ENCODE data around the gene ATP13A3. TPM values are rescaled to one million over a fixed set of nuclear protein-coding genes. Genes with fewer than 3 reads are reported as not detected.
"Not testable (repeated sequence)": the region's sequence is repeated elsewhere in the genome, so short reads cannot be mapped to it uniquely, and the experiment has no call there.

ATP13A3 gene
- total RNA-seq, 1 experiment from 2014 or later = 175 TPM

DNA sequence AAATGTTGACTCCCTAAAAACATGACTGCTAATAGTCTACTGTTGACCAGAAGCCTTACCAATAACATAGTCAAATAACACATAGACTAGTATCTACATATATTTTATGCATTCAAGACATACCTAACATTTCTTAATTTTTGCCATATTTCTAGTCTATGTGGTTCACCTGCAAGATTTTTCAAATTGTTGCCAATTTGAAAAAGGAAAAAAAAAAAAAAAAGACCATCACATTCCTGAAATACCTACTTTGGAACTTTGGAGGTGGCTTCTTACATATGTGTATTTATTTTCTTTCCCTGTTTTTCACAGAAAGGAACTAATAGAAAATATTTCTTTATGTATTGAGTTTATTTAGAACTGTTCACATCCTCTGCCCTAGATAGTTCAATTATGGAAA is 13.4 kb upstream of the ATP13A3 start:
- no peak for DNase-seq (ENCODE audit: low read depth)

DNA sequence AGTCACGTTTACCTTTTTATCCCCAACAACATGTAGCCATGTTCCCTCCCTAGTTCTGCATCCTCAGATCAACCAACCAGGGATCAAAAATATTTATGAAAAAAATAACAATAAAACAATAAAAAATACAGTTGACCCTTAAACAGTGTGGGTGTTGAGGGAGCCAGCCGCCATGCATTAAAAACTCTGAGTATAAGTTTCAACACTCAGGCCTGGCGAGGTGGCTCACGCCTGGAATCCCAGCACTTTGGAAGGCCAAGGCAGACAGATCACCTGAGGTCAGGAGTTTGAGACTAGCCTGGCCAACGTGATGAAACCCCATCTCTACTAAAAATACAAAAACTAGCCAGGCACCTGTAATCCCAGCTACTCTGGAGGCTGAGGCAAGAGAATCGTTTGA is 12.7 kb upstream of the ATP13A3 start:
- DNase-seq (ENCODE audit: low read depth) = not testable (repeated sequence)

DNA sequence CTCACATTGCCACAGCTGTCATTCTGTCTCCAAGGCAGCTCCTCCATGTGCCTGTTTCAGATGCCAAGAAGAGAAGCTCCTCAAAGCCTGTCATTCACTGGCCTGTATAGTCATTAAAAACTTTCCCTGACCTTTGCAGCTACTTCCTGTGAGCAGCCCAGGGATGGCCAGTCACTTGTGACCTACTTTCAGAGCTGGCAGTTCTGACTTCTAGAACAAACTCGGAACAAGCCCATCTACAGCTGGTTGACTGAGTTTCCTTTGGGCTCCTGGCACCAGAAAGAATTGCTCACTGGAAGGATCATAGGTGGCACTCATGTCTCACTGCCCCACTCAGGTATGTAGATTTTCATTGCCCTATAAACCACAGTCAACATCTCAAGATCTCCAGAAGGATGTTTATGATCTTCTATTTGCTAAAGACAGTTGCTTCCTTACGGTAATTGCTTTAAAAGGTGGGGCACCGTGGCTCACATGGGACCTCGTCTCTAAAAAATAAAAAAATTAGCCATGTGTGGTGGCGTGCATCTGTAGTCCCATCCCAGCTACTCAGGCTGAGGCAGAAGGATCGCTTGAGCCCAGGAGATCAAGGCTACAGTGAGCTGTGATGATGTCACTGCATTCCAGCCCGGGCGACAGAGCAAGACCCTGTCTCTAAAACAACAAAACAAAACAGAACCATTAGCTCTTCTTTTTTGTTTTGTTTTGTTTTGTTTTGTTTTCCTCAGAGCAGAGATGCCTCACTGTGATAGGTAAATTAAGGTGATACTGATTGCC is 11.2 kb upstream of the ATP13A3 start:
- peak; percentile 71 for DNase-seq (ENCODE audit: low read depth)

DNA sequence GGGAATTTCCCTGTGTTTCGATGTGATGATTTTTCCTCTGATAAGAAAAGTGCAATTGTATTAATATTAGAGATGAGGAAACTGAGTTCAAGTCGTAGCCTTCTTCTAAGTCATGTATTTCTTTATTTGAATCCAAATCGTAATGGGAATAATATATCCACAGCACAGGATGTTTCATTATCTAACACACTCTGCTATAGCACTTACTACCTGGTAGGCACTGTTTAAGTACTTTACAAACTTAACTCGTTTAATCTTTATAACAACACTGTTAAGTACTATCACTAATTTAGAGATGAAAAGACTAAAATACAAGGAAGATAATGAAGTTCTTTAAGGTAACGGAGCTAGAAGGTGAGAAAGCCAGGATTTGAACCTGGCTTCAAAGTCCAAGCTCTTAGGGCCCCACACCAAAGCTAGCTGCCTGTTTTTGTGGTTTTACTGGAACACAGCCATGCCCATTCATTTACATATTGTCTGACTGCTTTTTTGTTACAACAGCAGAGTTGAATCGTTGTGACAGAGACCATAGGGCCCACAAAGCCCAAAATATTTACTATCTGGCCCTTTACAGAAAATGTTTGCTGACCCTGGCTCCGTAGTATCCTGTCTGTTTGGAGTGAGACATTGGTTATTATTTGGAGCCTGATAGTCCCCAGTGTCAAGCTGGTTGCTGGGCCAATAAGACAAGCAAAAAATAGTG is 9.6 kb upstream of the ATP13A3 start:
- DNase-seq (ENCODE audit: low read depth) = no peak

DNA sequence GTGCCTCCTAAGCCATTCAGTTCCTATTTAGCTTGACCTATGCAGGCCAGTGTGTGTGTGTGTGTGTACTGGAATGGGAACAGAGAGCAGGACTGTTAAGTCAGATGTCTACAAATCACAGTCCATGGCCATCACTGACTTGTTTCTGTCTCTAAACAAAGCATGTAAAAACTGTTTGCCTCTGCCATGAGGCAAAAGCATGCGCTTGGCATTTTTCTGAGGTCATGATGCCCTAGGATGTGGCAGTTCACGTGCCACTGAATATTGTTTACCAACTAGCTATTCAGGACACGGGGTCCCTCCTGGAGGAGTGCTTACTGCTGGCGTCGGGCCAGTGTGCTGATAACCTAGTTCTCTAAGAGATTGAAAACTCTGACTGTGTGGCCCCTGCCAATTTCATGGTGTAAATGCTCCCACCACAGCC is 8.2 kb upstream of the ATP13A3 start:
- DNase-seq (ENCODE audit: low read depth) = no peak

DNA sequence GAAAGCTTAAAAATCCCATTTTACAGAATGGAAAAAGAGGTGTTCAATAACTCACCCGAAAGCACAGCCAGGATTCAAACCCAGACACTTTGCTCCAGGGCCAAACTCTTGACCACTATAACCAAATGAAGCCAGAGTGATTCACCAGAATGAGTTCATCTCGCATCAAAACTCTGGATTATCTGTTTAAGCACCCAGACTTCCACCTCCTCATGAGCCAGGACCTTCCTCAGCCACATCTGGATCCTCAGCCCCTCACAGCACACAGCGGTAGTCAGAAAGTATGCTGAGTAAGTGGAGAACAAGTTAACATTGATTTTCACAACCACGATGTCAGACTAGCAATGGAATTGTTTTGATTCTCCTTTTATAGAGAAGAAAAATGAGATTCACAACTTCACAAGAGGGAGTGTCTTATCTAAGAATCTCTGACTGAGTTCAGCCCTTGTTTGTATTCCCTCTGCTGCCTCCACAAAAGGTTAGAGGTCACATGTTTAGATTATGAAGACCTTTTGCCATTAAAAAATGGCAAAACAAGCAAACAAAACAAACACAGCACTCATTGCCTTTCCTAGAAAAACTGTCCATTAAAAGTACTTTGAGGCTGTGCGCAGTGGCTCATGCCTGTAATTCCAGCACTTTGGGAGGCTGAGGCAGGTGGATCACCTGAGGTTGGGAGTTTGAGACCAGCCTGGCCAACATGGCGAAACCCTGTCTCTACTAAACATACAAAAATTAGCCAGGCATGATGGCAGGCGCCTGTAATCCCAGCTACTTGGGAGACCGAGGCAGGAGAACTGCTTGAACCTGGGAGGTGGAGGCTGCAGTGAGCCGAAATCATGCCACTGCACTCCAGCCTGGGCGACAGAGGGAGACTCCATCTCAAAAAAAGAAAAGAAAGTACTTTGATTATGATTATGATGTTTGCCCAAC is 7.5 kb upstream of the ATP13A3 start:
- peak; percentile 64 for DNase-seq (ENCODE audit: low read depth)

DNA sequence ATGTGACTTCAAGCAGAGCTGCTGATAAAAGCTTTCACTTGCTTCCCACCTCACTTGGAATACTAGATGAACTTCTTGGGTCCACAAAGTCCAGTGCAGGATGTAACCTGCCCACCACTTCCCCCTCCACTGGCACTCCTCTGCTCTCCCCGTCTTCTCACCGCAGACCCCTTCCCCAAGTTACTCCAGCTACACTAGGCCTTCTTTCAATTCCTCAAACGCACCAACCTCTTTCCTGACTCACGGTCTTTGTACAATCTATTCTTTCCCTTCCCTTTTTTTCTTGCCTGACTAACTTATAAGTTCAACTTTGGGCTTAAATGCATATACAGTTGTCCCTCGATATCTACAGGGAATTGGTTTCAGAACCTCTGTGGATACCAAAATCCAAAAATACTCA is 5.2 kb upstream of the ATP13A3 start:
- DNase-seq (ENCODE audit: low read depth) = no peak

DNA sequence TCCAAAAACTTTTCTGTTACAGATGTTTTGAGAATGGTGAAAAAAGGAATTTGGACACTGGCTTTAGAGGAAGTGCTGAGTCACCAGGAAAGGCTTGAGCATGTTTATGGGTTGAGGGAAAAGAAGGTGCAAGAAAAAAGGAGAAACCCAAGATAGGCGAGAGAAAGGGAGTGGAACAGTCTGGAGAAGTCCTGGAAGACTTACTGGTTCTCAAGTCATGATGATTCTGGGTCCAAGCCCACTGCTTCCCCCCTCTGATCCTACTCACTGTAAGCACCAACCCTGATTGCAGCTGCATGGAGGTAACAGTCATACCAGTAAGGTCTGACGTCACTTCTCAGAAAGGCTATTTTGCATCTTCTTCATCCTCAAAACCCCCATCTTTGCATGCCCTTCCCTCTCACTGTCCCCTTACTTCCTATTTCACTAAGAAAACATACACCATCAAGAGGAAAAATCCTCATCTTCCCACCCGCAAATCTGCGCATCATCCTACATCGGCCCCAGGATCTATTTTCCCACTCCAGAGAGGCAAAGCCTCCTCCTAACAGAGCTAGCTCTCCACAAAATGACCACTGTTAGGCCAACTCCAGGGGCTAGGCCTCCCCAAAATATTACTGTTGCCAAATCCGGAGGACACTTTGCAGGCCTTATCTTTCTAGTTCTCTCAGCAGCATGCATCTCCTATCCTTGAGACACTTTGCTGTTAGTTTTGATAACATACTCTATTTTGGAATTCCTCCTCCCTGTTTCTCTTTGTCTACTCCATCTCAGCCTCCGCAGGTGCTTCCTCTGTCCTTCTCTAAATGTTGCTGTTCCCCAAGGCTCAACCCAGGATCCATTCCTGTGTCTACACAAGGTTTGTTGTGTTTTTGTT is 3.2 kb upstream of the ATP13A3 start:
- DNase-seq (ENCODE audit: low read depth) = no peak

DNA sequence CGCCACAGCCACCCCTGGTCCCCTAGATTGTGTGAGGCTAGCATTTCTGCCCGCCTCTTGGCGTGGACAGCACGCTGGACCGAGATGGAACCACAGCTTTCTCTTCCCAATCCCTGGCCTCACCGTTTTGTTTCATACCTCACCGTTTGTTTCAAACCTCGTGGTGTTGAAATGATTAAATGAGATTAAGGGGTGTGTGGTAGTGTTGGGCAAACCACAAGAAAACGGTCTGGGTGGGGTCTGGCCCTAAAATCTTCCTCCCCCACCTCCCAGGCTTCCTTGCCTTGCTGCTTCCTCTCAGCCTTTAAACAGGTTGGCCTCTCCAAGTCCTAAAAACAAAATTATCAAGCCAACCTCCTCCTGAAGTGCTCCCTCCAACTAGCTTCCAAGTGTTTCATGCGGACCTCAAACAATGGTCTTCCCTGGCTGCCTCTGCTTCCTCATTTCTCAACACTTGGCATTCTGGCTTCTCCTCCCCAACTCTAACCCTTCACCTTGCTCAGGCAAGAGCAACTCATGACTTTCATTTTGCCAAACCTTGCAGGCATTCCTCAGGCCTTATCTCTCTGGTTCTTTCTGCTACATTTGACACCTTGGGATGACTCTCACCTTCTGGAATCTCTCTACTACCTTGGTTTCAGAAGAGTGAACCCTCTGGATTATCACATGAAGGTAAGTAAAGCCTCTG is 1.4 kb upstream of the ATP13A3 start:
- DNase-seq (ENCODE audit: low read depth) = no peak

DNA sequence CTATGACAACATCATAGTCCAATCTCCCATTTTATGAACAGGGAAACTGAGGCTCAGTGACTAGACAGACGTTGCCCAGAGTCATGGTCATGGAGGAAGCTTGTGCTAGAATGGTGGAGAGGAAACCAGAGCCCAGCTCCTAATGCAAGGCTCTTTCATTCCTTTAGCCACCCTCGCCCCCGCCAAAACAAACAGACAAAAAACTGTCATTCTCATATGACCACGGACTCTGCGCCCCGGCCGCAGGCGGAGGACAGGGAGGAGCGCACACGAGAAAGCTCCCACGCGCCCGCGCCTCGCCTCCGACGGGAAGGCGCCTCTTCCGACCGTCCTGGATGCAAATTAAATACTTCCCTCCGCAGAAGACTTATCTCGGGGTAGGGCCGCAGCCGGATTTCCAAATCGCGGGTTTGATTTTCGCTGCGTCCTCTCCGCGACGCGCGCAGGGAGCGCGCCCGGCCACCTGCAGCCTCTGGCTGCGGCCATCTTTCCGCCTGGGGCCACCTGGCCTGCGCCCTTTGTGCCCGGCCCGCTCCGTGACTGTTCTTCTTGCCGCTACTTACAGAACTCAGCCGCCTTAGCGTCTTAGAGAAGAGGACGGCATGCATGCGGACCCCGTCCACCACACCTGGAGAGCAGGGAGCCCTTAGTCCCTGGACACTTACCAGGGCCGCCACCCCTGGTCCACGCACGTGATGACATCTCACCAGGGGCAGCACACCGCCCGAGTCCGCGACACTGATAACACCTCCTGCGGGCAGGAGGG is 670 bp upstream of the ATP13A3 start:
- no peak for DNase-seq (ENCODE audit: low read depth)

DNA sequence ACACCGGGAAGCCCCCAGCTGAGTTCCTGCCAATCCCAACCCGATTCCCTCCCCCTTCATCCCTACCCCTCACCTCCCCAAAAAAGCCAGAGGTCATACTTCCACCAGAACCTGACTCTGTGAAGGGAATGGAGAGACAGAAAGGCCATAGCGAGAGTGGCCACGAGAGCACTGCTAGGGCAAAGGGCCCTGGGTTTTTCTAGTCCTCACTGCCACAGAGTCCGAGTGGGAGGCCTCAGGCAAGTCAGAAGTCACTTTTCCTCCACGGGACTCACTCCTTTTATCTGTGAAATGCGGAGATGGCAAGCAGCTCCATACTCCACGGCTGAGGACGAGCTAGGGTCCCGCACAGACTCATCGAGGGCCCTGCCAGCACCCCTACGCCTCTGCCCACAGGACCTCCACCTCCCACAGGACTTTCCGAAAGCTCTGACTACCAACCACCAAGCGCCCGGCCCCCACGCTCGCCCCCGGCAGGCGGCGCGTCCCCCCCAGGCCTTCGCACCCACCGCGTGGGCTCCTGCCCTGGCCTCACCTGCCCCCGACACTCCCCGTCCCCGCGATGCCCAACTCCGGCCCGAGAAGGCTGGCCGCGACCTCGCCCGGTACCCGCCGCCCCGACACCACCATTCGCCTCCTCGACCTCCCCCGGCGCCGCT is 792 bp downstream of the ATP13A3 start:
- DNase-seq (ENCODE audit: low read depth) = peak; percentile 29

DNA sequence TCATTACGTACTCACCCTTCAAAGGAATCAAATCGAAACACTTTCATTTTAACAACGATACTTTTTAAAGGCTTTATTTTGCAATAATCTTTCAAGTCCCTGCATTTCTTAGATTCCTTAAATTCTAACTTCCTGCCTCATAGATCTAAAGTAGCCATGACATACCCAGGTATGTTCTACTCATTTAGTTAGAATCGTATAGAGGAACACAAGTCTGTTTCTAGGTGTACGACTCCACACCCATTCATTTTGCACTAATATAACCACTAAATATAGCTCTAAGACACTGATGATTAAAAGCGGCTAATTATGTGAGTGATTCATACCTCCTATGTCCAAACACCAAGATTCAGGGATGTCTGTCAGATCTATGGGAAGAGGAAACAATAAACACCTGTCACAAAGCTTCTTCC is 1.3 kb downstream of the ATP13A3 start:
- DNase-seq (ENCODE audit: low read depth) = no peak

DNA sequence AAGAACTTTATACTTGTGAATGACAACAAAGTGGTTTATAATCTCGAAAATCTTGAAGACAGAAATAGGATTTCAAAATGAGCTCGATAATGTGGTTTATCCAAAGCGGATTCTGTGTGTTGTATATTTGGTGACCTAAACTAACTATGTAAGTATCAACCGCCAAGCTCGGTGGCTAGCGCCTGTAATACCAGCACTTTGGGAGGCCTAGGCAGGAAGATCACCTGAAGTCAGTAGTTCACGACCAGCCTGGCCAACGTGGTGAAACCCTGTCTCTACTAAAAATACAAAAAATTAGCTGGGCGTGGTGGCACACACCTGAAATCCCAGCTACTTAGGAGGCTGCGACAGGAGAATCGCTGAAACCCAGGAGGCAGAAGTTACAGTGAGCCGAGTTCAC is 2.2 kb downstream of the ATP13A3 start:
- no peak for DNase-seq (ENCODE audit: low read depth)

DNA sequence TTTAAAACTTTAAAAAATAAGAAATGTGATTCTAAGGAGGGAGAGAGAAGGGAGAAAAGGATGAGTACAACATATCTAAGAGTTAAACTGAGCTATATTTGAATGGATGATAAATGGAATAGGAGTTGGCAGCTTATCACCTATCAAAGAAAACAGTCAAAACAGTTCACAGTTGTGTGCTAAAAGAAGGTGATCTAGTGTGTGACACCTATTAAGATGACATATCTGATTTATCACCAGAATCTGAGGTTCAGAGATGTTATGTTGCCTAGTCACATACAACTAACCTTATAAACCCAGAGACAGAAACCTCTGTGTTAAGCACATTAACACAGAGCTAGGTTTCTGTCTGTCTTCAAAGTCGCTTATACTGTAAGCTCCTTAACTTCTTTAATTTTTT is 3.0 kb downstream of the ATP13A3 start:
- no peak for DNase-seq (ENCODE audit: low read depth)

DNA sequence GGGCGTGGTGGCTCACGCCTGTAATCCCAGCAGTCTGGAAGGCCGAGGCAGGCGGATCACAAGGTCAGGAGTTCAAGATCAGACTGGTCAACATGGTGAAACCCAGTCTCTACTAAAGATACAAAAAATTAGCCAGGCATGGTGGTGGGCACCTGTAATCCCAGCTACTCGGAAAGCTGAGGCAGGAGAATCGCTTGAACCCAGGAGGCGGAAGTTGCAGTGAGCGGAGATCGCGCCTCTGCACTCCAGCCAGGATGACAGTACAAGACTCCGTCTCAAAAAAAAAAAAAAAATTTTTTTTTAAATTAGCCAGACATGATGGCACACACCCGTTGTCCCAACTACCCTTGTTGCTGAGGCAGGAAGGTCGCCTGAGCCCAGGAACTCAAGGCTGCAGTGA is 4.0 kb downstream of the ATP13A3 start:
- not testable (repeated sequence) for DNase-seq (ENCODE audit: low read depth)

DNA sequence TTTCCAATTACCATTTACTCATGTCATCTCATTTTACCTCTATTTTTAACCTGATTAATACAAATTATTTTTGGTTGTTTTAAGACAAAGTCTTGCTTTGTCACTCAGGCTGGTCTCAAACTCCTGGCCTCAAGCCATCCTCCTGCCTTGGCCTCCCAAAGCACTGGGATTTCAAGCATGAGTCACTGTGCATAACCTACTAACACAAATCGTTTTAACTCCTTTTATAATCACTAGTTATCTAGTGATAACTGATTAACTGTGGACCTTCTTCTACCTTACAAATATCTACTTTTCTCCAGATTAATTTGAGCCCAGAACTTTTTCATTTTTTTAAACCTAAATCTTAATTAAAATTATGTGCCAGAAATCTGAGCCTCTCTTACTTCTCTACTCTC is 4.6 kb downstream of the ATP13A3 start:
- DNase-seq (ENCODE audit: low read depth) = no peak

DNA sequence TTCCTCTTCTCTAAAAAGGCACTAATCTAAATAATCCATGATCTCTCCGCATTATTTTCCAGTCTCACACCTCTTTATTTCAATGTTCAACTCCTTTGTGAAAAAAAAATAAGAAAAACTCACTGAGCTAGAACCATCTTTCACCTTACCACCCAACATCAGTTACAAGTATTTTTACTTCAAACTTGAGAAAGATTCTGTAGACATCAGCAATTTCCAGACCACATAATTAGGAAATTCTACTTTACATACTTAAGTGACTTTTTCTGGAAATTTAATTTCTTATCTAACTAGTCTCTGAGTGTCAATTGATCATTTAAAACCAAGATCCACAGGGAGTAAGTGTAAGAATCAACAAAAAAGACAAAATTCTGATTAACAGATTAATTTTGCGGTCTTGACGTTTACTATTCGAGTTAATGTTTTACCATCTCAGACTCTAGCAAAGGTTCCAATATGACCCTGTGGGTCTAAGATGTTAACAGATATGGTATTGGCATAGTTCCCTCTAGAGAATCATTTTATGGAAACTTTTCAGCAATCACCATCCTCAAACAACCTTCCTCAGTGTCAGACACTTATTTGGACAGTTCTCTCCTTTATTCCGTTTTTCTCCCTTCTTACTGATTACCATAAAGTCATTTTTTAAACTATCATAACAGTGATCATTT is 5.1 kb downstream of the ATP13A3 start:
- DNase-seq (ENCODE audit: low read depth) = no peak

DNA sequence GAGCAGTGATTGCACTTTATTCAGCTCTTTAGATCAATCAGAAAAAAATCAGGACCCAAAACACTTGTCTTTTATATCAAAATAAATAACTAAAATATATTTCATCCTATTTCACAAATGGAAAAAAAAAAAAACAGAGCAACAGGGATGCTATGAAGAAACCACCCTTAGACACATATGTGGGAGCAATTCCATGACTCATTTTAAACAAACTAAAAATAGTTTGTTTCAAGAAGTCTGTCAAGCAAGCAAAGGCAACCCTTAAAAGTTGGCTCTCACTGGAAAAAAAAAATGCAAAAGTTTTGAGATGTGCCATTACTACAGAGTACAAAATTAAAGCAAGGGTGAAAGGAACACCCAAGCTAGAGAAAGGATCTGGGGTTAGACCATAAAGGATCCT is 5.7 kb downstream of the ATP13A3 start:
- DNase-seq (ENCODE audit: low read depth) = peak; percentile 62

DNA sequence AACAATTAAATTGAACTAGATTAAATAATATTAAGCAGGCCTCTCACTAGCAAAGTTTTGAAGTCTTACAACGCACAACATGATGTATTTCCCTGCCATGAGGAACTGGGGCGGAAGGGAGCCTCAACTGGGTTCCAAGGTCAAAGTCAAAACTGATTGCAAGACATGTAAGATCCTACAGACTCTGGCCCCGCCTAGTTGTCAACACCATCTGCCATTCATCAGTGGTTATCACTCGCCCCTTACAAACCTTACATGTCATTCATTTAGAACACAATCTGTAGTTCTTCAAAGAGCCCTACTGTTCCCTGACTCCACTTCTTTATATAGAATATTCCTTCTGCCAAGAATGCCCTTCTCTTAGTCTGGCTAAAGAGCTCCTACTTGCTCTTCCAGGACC is 10.0 kb downstream of the ATP13A3 start:
- DNase-seq (ENCODE audit: low read depth) = no peak
